BJ (cell line): ENCODE results near the gene HYDIN. TPM values are rescaled to one million over a fixed set of nuclear protein-coding genes. Genes with fewer than 3 reads are reported as not detected.
"Not testable (repeated sequence)": the region's sequence is repeated elsewhere in the genome, so short reads cannot be mapped to it uniquely, and the experiment has no call there.

Experiments
- CTCF ChIA-PET: fragments of 350-600 bp; formaldehyde crosslinking; extraction: SDS; loops from one replicate; lab custom pipeline; 2021; ENCODE audit warnings: antibody characterized with exemption, inconsistent platforms; lab: Yijun Ruan, JAX
- POLR2A ChIA-PET: fragments of 300-600 bp; sonication (Branson Sonifier 250); formaldehyde crosslinking; extraction: SDS; loops from one replicate; lab custom pipeline; 2021; ENCODE audit warnings: antibody characterized with exemption; lab: Charles Lee
- DNase-seq: peaks from one replicate; pipeline ENCODE4 v3.0.0-alpha.2; 2011; ENCODE audit warnings: low read depth
- H3K27me3 ChIP-seq: 2 replicates; pipeline ENCODE4 v1.6.0; 2011; ENCODE audit warnings: low read length; ENCODE audit not compliant: control insufficient read depth, insufficient read depth
- H3K36me3 ChIP-seq: 2 replicates; pipeline ENCODE4 v1.5.1; 2011; ENCODE audit warnings: low read length; ENCODE audit not compliant: control insufficient read depth, insufficient read depth
- H3K4me3 ChIP-seq: 2 replicates; pipeline ENCODE4 v1.5.1; 2011; ENCODE audit warnings: low read depth, mild to moderate bottlenecking, control low read depth, low read length
- polyA plus RNA-seq: library from polyadenylated mRNA; depleted of rRNA; stranded (reverse); fragments of >200 nt; gene quantifications from 2 replicates; pipeline ENCODE4 v1.2.3, GENCODE V29; 2011

Gene HYDIN
- polyA plus RNA-seq, 1 experiment = 0.47 TPM

- DNase-seq, H3K36me3 ChIP-seq, CTCF ChIA-PET, H3K27me3 ChIP-seq, H3K4me3 ChIP-seq, POLR2A ChIA-PET: not testable (repeated sequence)
These were observed 159.9 kb downstream of the HYDIN start for GRCh38 chr16:71070651-71071050.

- POLR2A ChIA-PET, H3K36me3 ChIP-seq, CTCF ChIA-PET, DNase-seq, H3K4me3 ChIP-seq, H3K27me3 ChIP-seq: not testable (repeated sequence)
These were observed 160.7 kb downstream of the HYDIN start for GRCh38 chr16:71069842-71070241.

GRCh38 chr16:71053897-71054609 is 176.5 kb downstream of the HYDIN start:
- DNase-seq, POLR2A ChIA-PET: not testable (repeated sequence)

GRCh38 chr16:71050307-71050706 is 180.2 kb downstream of the HYDIN start:
- POLR2A ChIA-PET, DNase-seq, H3K4me3 ChIP-seq, H3K36me3 ChIP-seq, H3K27me3 ChIP-seq, CTCF ChIA-PET: not testable (repeated sequence)

More at GRCh38 chr16:71053897-71054609, 176.5 kb downstream of the HYDIN start:
- H3K4me3 ChIP-seq, H3K36me3 ChIP-seq, H3K27me3 ChIP-seq, CTCF ChIA-PET: not testable (repeated sequence)

- H3K4me3 ChIP-seq, CTCF ChIA-PET, H3K27me3 ChIP-seq, POLR2A ChIA-PET, H3K36me3 ChIP-seq, DNase-seq: not testable (repeated sequence)
These were observed 191.0 kb downstream of the HYDIN start for GRCh38 chr16:71039368-71040111.

- DNase-seq, H3K4me3 ChIP-seq, H3K27me3 ChIP-seq, CTCF ChIA-PET, H3K36me3 ChIP-seq, POLR2A ChIA-PET: not testable (repeated sequence)
These were observed 192.1 kb downstream of the HYDIN start for GRCh38 chr16:71038421-71038820.

- H3K36me3 ChIP-seq, POLR2A ChIA-PET, DNase-seq, H3K4me3 ChIP-seq, H3K27me3 ChIP-seq, CTCF ChIA-PET: not testable (repeated sequence)
These were observed 192.5 kb downstream of the HYDIN start for GRCh38 chr16:71037987-71038386.

GRCh38 chr16:71028032-71028727 is 202.3 kb downstream of the HYDIN start:
- H3K36me3 ChIP-seq, H3K4me3 ChIP-seq, POLR2A ChIA-PET, CTCF ChIA-PET, H3K27me3 ChIP-seq: not testable (repeated sequence)
- peak; percentile 18 for DNase-seq

GRCh38 chr16:71027511-71027910 is 203.0 kb downstream of the HYDIN start:
- H3K4me3 ChIP-seq, POLR2A ChIA-PET, CTCF ChIA-PET, DNase-seq, H3K36me3 ChIP-seq, H3K27me3 ChIP-seq: not testable (repeated sequence)

- H3K4me3 ChIP-seq, CTCF ChIA-PET, DNase-seq, H3K27me3 ChIP-seq, POLR2A ChIA-PET, H3K36me3 ChIP-seq: not testable (repeated sequence)
These were observed 206.6 kb downstream of the HYDIN start for GRCh38 chr16:71023851-71024439.

- CTCF ChIA-PET, POLR2A ChIA-PET, DNase-seq, H3K36me3 ChIP-seq, H3K4me3 ChIP-seq, H3K27me3 ChIP-seq: not testable (repeated sequence)
These were observed 208.5 kb downstream of the HYDIN start for GRCh38 chr16:71021961-71022537.

- H3K36me3 ChIP-seq, POLR2A ChIA-PET, CTCF ChIA-PET, DNase-seq, H3K4me3 ChIP-seq, H3K27me3 ChIP-seq: not testable (repeated sequence)
These were observed 211.3 kb downstream of the HYDIN start for GRCh38 chr16:71019067-71019682.
